ENCODE measurements around the gene LIN28A. TPM values are rescaled to one million over a fixed set of nuclear protein-coding genes. Genes with fewer than 3 reads are reported as not detected.
A peak's percentile ranks its signal among the peaks of the same experiment; 100 is the strongest.

Gene LIN28A
- total RNA-seq, 4 donors from 2014 or later: not detected

DNA sequence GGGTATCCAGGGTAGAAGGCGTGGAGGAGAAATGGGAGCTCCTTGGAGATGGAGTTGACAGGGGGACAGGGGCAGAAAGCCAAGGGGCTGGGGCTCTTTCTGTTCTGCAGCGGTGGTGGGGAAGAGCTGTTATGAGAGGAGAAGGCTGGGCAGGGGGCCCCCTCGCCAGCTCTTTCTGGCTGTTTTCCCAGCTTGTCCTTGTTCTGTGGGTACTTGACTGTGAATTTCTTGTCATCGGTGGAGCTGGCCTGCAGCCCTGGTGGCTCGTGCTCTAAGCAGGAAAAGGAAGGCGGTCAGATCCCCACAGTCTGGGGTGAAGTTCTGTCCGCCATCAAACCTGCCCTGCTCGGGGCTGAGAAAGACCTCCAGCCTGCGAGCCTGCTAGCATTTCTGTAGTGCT lies 45.7 kb upstream of the LIN28A start:
- Histone ChIP-seq H3K4me1 (peaks cover 9 to 23% (median 11%) of the 10 kb centered on the region in 3 donors), H3K9me3 (no peaks in the 10 kb centered on the region), H3K4me3 (no peak overlapping the region), H3K27ac (no peak overlapping the region), H3K36me3 (no peaks in the 10 kb centered on the region), H3K27me3 (peaks cover 3 to 93% (median 6%) of the 10 kb centered on the region in 4 donors)
- no peak for DNase-seq
- WGBS, 2 donors: 58 to 60% methylated on average over 5 of the region's 9 CpGs
- TF ChIP-seq, protein P1, sequence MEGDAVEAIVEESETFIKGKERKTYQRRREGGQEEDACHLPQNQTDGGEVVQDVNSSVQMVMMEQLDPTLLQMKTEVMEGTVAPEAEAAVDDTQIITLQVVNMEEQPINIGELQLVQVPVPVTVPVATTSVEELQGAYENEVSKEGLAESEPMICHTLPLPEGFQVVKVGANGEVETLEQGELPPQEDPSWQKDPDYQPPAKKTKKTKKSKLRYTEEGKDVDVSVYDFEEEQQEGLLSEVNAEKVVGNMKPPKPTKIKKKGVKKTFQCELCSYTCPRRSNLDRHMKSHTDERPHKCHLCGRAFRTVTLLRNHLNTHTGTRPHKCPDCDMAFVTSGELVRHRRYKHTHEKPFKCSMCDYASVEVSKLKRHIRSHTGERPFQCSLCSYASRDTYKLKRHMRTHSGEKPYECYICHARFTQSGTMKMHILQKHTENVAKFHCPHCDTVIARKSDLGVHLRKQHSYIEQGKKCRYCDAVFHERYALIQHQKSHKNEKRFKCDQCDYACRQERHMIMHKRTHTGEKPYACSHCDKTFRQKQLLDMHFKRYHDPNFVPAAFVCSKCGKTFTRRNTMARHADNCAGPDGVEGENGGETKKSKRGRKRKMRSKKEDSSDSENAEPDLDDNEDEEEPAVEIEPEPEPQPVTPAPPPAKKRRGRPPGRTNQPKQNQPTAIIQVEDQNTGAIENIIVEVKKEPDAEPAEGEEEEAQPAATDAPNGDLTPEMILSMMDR (IDR thresholded peaks at IDR 0.05): no peak
- intact Hi-C loops (cut with DNase I): no loop called here

GRCh38 chr1:26367441-26367840 lies 43.2 kb upstream of the LIN28A start:
- intact Hi-C loops (cut with DNase I): no loop called here
- Histone ChIP-seq H3K4me1 (peaks cover 0 to 19% (median 3%) of the 10 kb centered on the region in 3 donors), H3K4me3 (no peak overlapping the region), H3K9me3 (no peaks in the 10 kb centered on the region), H3K27ac (no peak overlapping the region), H3K36me3 (no peaks in the 10 kb centered on the region), H3K27me3 (peaks cover 0 to 74% (median 0%) of the 10 kb centered on the region in 4 donors)
- no peak for DNase-seq
- 88% methylated on average over 3 of the region's 6 CpGs; no CpG with 5 or more reads in 1 of the 2 donors for whole genome bisulfite sequencing, 2 donors
- TF ChIP-seq POLR2A (IDR thresholded peaks at IDR 0.05): no peak
- TF ChIP-seq, protein P1 (IDR thresholded peaks at IDR 0.05): no peak

DNA sequence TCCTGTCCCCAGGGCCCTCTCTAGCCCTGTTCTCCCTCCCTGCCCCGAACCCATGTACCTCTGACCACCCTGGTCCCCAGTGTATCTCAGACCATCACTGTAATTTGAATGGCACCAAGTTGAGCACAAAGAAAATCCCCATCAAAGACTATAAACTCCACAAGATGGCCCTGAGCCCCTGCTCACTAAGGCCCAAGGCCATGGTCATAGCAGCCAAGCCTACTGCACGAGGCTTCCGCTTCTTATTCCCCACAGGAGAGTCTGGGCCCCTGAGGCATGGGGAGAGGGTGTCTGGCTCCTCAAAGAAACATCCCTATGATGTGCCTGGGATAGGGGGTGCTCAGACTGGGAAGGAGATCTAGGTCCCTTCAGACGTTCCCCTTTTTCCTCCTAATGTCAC lies 42.6 kb upstream of the LIN28A start:
- Histone ChIP-seq H3K4me3 (no peak overlapping the region), H3K27me3 (peaks cover 0 to 68% (median 0%) of the 10 kb centered on the region in 4 donors), H3K9me3 (no peaks in the 10 kb centered on the region), H3K4me1 (peaks cover 0 to 21% (median 3%) of the 10 kb centered on the region in 3 donors), H3K27ac (no peak overlapping the region), H3K36me3 (no peaks in the 10 kb centered on the region)
- intact Hi-C loops (cut with DNase I): no loop called here
- no peak for TF ChIP-seq POLR2A (IDR thresholded peaks at IDR 0.05)
- TF ChIP-seq, protein P1 (IDR thresholded peaks at IDR 0.05): no peak
- DNase-seq: no peak
- 79 to 91% methylated on average over 4 of the region's 4 CpGs for WGBS, 2 donors

DNA sequence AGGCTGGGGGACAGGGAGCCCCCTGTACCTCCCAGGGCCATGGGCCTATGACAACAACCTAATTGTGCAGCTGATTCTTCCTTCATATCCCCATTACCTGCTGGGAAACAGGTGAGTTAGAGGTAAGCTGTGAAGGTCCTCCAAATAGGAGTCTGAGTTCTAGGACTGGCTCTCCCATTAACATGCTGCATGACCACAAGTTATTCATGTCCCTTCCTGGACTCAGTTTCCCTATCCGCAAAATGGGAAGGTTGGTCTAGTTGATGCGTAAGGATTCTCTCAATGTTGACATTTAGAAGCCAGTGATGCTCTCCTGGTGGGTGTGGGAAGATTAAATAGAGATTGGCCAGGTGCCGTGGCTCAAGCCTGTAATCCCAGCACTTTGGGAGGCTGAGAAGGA lies 42.1 kb upstream of the LIN28A start:
- Histone ChIP-seq H3K4me3 (no peak overlapping the region), H3K4me1 (peaks cover 0 to 20% (median 3%) of the 10 kb centered on the region in 3 donors), H3K27me3 (peaks cover 0 to 64% (median 0%) of the 10 kb centered on the region in 4 donors), H3K36me3 (no peaks in the 10 kb centered on the region), H3K9me3 (no peaks in the 10 kb centered on the region), H3K27ac (no peak overlapping the region)
- TF ChIP-seq, protein P1 (IDR thresholded peaks at IDR 0.05): no peak
- no peak for TF ChIP-seq POLR2A (IDR thresholded peaks at IDR 0.05)
- 69 to 100% methylated on average over 1 to 3 of the region's 3 CpGs for WGBS, 2 donors
- DNase-seq: no peak
- intact Hi-C loops (cut with DNase I): no loop called here

DNA sequence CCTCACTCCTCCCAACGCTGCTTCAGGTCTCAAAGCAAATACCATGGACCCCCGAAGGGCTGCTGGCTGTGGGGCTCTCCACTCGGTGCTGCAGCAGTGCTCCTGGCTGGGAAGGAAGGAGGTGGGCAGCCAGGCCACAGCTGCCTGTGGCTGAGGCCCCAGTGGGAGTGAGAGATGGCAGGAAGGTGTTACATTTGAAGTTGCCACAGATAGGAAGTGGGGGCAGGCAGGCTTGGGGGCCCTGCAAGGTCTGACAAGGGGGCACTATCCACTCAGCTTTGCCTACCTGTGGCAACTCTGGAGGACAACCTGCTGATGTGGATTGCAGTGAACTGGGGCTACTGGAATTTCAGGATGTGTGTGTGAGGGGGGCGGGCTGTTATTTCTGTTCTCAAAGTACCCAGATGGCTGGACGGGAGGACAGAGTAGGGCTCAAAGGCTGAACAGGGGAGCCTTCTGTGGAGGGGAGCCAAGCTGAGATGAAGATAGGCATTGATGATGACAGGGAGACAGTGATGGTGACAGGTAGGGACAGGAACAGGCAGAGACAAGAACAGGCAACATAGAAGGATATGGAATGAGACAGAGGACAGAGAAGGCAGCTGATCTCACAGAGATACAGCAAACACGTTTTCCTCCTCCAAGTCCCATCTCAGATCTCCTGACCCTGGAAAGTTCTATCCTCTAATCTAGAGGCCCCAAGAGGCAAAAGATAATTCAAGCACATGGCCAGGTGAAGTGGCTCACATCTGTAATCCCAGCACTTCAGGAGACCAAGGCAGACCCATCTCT lies 39.8 kb upstream of the LIN28A start:
- Histone ChIP-seq H3K36me3 (no peaks in the 10 kb centered on the region), H3K4me1 (peaks cover 0 to 11% (median 3%) of the 10 kb centered on the region in 3 donors), H3K27ac (no peak overlapping the region), H3K27me3 (peaks cover 0 to 43% (median 0%) of the 10 kb centered on the region in 4 donors), H3K4me3 (peak overlapping the region in 1 of 4 donors; percentile 9), H3K9me3 (no peaks in the 10 kb centered on the region)
- TF ChIP-seq POLR2A (IDR thresholded peaks at IDR 0.05): no peak
- TF ChIP-seq, protein P1 (IDR thresholded peaks at IDR 0.05): no peak
- DNase-seq: no peak
- intact Hi-C loops (cut with DNase I): no loop called here
- 53 to 61% methylated on average over 5 to 6 of the region's 6 CpGs for WGBS, 2 donors
